Nephron (organoid): Measurements from ENCODE around the gene TRMT11.

Experiments
- H3K27ac Mint-ChIP-seq, 3 experiments: 2 replicates each; pipeline ENCODE4 v1.8.0; 2020; ENCODE audit warnings: mixed read lengths in 3 of 3, mild to moderate bottlenecking in 2 of 3, moderate library complexity in 1 of 3
- H3K27me3 Mint-ChIP-seq: 2 replicates; pipeline ENCODE4 v1.8.0; 2021; ENCODE audit warnings: low read depth, mild to moderate bottlenecking, moderate library complexity, mixed read lengths
- H3K36me3 Mint-ChIP-seq: 2 replicates; pipeline ENCODE4 v1.8.0; 2020; ENCODE audit warnings: low read depth, mixed read lengths
- H3K4me1 Mint-ChIP-seq: 2 replicates; pipeline ENCODE4 v1.8.0; 2020; ENCODE audit warnings: mixed read lengths
- H3K4me3 Mint-ChIP-seq, 3 experiments: 2 replicates each; pipeline ENCODE4 v1.8.0; 2020; ENCODE audit warnings: mild to moderate bottlenecking in 3 of 3, mixed read lengths in 3 of 3, moderate library complexity in 2 of 3
- H3K9me3 Mint-ChIP-seq: 2 replicates; pipeline ENCODE4 v1.8.0; 2020; ENCODE audit warnings: mixed read lengths
- CTCF ChIP-seq, 3 experiments: fragments of 200-600 bp; sonication (generic); IDR thresholded peaks; one replicate each; pipeline ENCODE4 v1.5.0; 2021; ENCODE audit warnings: antibody characterized with exemption in 3 of 3; ENCODE audit not compliant: unreplicated experiment in 3 of 3

The TRMT11 gene

DNA sequence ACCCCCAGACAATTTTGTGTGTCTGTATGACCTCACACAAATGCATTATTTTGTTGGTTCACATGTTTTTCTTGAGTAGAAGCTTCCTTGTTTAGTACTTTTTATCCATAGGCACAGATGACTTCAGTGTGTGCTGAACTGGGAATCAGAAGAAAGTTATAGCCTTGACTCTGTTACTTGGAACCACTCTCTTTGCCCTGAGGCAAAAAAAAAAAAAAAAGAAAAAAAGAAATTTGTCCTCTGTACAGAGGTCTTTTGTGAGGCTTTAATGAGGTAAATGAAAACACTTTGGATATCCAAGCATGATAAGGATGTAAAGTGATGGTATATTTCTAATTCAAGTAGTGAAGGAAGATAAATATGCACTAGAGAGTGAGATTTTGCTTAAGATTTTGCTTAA lies 51.9 kb downstream of the TRMT11 start:
- H3K36me3 Mint-ChIP-seq: peaks cover 59% of the 10 kb centered on the region
- no peak overlapping the region for H3K4me3 Mint-ChIP-seq
- no peaks in the 10 kb centered on the region for H3K27me3 Mint-ChIP-seq
- H3K9me3 Mint-ChIP-seq: peaks cover 4% of the 10 kb centered on the region
- peaks cover 39% of the 10 kb centered on the region for H3K4me1 Mint-ChIP-seq
- peak overlapping the region in 2 of 3 experiments; percentile 65 to 66 for H3K27ac Mint-ChIP-seq
- TF ChIP-seq CTCF (IDR thresholded peaks at IDR 0.05; ENCODE audit: unreplicated experiment in 3 of 3): no peak

DNA sequence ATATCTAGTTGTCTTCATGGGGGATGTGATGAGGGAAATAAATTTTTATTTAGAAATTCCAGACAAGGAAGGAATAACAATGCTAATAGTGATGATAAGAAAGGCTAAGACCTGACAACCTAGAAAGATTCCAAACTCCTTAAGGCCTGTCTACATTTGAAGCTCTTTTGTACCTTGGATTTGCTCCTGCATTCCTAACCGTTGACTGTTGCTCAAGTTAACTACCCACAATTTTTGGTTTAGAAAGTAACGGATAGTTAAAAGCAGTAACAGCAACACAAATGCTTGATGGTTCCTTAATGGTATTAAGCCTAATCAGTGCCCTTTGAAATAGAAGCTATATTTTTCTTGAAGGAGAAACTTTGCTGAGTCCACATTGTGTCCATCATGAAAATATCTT lies 52.9 kb downstream of the TRMT11 start:
- Mint-ChIP-seq H3K27me3 (no peaks in the 10 kb centered on the region), H3K36me3 (peaks cover 61% of the 10 kb centered on the region), H3K4me3 (no peak overlapping the region), H3K9me3 (peaks cover 5% of the 10 kb centered on the region), H3K27ac (peak overlapping the region in 2 of 3 experiments; percentile 26 to 95), H3K4me1 (peaks cover 32% of the 10 kb centered on the region)
- TF ChIP-seq CTCF (IDR thresholded peaks at IDR 0.05; ENCODE audit: unreplicated experiment in 3 of 3): no peak

GRCh38 chr6:126040394-126040793 lies 54.1 kb downstream of the TRMT11 start:
- Mint-ChIP-seq H3K4me3 (no peak overlapping the region), H3K4me1 (peaks cover 32% of the 10 kb centered on the region), H3K36me3 (peaks cover 64% of the 10 kb centered on the region), H3K27me3 (no peaks in the 10 kb centered on the region), H3K9me3 (peaks cover 12% of the 10 kb centered on the region), H3K27ac (peak overlapping the region in 1 of 3 experiments; percentile 95)
- no peak for TF ChIP-seq CTCF (IDR thresholded peaks at IDR 0.05; ENCODE audit: unreplicated experiment in 3 of 3)

GRCh38 chr6:126040826-126041225 lies 54.5 kb downstream of the TRMT11 start:
- Mint-ChIP-seq H3K27ac (peak overlapping the region; percentile 59 to 95 (median 87)), H3K4me1 (peaks cover 32% of the 10 kb centered on the region), H3K9me3 (peaks cover 12% of the 10 kb centered on the region), H3K27me3 (no peaks in the 10 kb centered on the region), H3K36me3 (peaks cover 65% of the 10 kb centered on the region), H3K4me3 (no peak overlapping the region)
- no peak for TF ChIP-seq CTCF (IDR thresholded peaks at IDR 0.05; ENCODE audit: unreplicated experiment in 3 of 3)

GRCh38 chr6:126041516-126041915 lies 55.2 kb downstream of the TRMT11 start:
- Mint-ChIP-seq H3K4me3 (no peak overlapping the region), H3K9me3 (peaks cover 12% of the 10 kb centered on the region), H3K4me1 (peaks cover 32% of the 10 kb centered on the region), H3K27me3 (no peaks in the 10 kb centered on the region), H3K36me3 (peaks cover 64% of the 10 kb centered on the region), H3K27ac (peak overlapping the region; percentile 59 to 95 (median 87))
- TF ChIP-seq CTCF (IDR thresholded peaks at IDR 0.05; ENCODE audit: unreplicated experiment in 3 of 3): no peak

DNA sequence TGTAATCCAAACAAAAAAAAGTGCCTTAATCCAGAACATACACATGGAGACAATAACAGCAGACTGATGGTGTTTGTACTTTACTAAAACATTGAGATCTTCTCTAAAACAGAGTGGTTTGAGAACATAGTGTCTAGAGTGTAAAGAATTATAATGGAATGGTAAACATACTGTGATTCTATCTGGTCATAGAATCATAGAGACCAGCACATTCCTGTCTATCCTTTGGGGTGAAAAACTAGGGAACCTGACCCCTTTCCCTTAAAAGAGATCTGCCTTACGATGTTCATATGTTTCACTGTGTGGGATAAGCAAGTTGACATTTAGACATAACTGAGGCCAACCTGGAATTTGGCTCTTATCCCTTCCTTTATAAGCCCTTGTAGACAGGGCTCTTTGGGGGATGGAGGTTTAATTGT lies 55.7 kb downstream of the TRMT11 start:
- Mint-ChIP-seq H3K27ac (peak overlapping the region; percentile 59 to 95 (median 87)), H3K36me3 (peaks cover 64% of the 10 kb centered on the region), H3K27me3 (no peaks in the 10 kb centered on the region), H3K4me3 (no peak overlapping the region), H3K9me3 (peaks cover 12% of the 10 kb centered on the region), H3K4me1 (peaks cover 32% of the 10 kb centered on the region)
- TF ChIP-seq CTCF (IDR thresholded peaks at IDR 0.05; ENCODE audit: unreplicated experiment in 3 of 3): no peak
